IMR-90 (cell line): ENCODE data around the gene CD81. TPM values are rescaled to one million over a fixed set of nuclear protein-coding genes. Genes with fewer than 3 reads are reported as not detected.
"Not testable (repeated sequence)": the region's sequence is repeated elsewhere in the genome, so short reads cannot be mapped to it uniquely, and the experiment has no call there.

Experiments
- ATAC-seq: fragments of 200-7000 bp; cut with Tn5 transposase; 2 replicates; pipeline ENCODE4 v1.9.1; 2020; ENCODE audit warnings: low read depth, mild to moderate bottlenecking, moderate library complexity
- BruUV-seq: library from RNA; stranded (reverse); fragments of 400-500 nt; replicated peaks from 2 replicates; lab custom pipeline; 2021; lab: Mats Ljungman, UMichigan
- CTCF ChIA-PET: fragments of 300-600 bp; formaldehyde crosslinking; extraction: SDS; loops from one replicate; lab custom pipeline; 2021; ENCODE audit warnings: antibody characterized with exemption; lab: Yijun Ruan, JAX
- POLR2A ChIA-PET: fragments of 300-600 bp; sonication (Branson Sonifier 250); formaldehyde crosslinking; loops from one replicate; lab custom pipeline; 2022; ENCODE audit warnings: antibody characterized with exemption; ENCODE audit not compliant: unreplicated experiment; lab: Charles Lee
- DNase-seq: peaks from one replicate; pipeline ENCODE4 v3.0.0; 2013
- H2AFZ ChIP-seq: replicated peaks from 2 replicates; pipeline ENCODE3; 2013; ENCODE audit warnings: low read length, mild to moderate bottlenecking; ENCODE audit not compliant: poor library complexity
- H2AK5ac ChIP-seq: 2 replicates; pipeline ENCODE4 v1.6.1; 2013; ENCODE audit warnings: low read depth, low read length, inconsistent platforms
- H2AK9ac ChIP-seq: replicated peaks from 2 replicates; pipeline ENCODE3; 2013; ENCODE audit warnings: mild to moderate bottlenecking, low read depth, low read length, moderate library complexity; ENCODE audit not compliant: poor library complexity
- H2BK120ac ChIP-seq: 2 replicates; pipeline ENCODE4 v1.6.1; 2013; ENCODE audit warnings: low read depth, low read length, inconsistent platforms
- H2BK15ac ChIP-seq: 3 replicates; pipeline ENCODE4 v1.6.1; 2013; ENCODE audit warnings: low read depth, low read length, inconsistent platforms
- H2BK20ac ChIP-seq: 2 replicates; pipeline ENCODE4 v1.6.1; 2013; ENCODE audit warnings: low read depth, mild to moderate bottlenecking, inconsistent platforms, low read length, moderate library complexity
- H2BK5ac ChIP-seq: 2 replicates; pipeline ENCODE4 v1.6.1; 2013; ENCODE audit warnings: mild to moderate bottlenecking, low read depth, low read length, inconsistent platforms; ENCODE audit not compliant: poor library complexity, severe bottlenecking
- H3K14ac ChIP-seq: replicated peaks from 2 replicates; pipeline ENCODE4 v1.6.1; 2013; ENCODE audit warnings: low read depth, low read length, inconsistent platforms
- H3K18ac ChIP-seq: 2 replicates; pipeline ENCODE4 v1.6.1; 2013; ENCODE audit warnings: low read depth, low read length, control low read depth
- H3K23ac ChIP-seq: 2 replicates; pipeline ENCODE4 v1.6.1; 2013; ENCODE audit warnings: low read depth, low read length, inconsistent platforms
- H3K27ac ChIP-seq: 2 replicates; pipeline ENCODE4 v1.5.1; 2013; ENCODE audit warnings: mild to moderate bottlenecking, control low read depth, low read length; ENCODE audit not compliant: insufficient read depth
- H3K27me3 ChIP-seq: 2 replicates; pipeline ENCODE4 v1.6.1; 2013; ENCODE audit warnings: low read length; ENCODE audit not compliant: control insufficient read depth, insufficient read depth
- H3K36me3 ChIP-seq: 2 replicates; pipeline ENCODE4 v1.6.1; 2013; ENCODE audit warnings: low read length, mixed read lengths; ENCODE audit not compliant: control insufficient read depth, insufficient read depth
- H3K4ac ChIP-seq: 2 replicates; pipeline ENCODE4 v1.6.1; 2013; ENCODE audit warnings: low read depth, low read length, inconsistent platforms
- H3K4me1 ChIP-seq: 2 replicates; pipeline ENCODE4 v1.6.1; 2013; ENCODE audit warnings: low read length, mixed read lengths; ENCODE audit not compliant: control insufficient read depth, insufficient read depth
- H3K4me2 ChIP-seq: 2 replicates; pipeline ENCODE4 v1.6.1; 2013; ENCODE audit warnings: low read depth, mild to moderate bottlenecking, control low read depth, low read length, moderate library complexity
- H3K4me3 ChIP-seq: 2 replicates; pipeline ENCODE4 v1.5.1; 2013; ENCODE audit warnings: low read depth, mild to moderate bottlenecking, control low read depth, low read length, moderate library complexity; ENCODE audit not compliant: insufficient read depth
- H3K56ac ChIP-seq: 2 replicates; pipeline ENCODE4 v1.6.1; 2013; ENCODE audit warnings: low read length, inconsistent platforms; ENCODE audit not compliant: insufficient read depth; ENCODE audit errors: extremely low read depth
- H3K79me1 ChIP-seq, 2 experiments: 2 replicates each; pipeline ENCODE4 v1.6.1; 2013; ENCODE audit warnings: low read length in 2 of 2, inconsistent platforms in 1 of 2, low read depth in 1 of 2
- H3K9ac ChIP-seq: 2 replicates; pipeline ENCODE4 v1.6.1; 2013; ENCODE audit warnings: low read depth, low read length, control low read depth
- H3K9me1 ChIP-seq: 2 replicates; pipeline ENCODE4 v1.6.1; 2013; ENCODE audit warnings: low read length, inconsistent platforms; ENCODE audit not compliant: insufficient read depth
- H3K9me3 ChIP-seq: 2 replicates; pipeline ENCODE4 v1.6.1; 2013; ENCODE audit warnings: low read length; ENCODE audit not compliant: control insufficient read depth, insufficient read depth
- H4K20me1 ChIP-seq: 2 replicates; pipeline ENCODE4 v1.6.1; 2013; ENCODE audit warnings: low read length, inconsistent platforms; ENCODE audit not compliant: insufficient read depth
- H4K5ac ChIP-seq: 2 replicates; pipeline ENCODE4 v1.6.1; 2013; ENCODE audit warnings: mild to moderate bottlenecking, low read depth, low read length, control low read depth
- H4K8ac ChIP-seq, 2 experiments: 2 replicates each; pipeline ENCODE4 v1.6.1; 2013; ENCODE audit warnings: low read depth in 2 of 2, low read length in 2 of 2, control low read depth in 1 of 2, inconsistent platforms in 1 of 2
- H4K91ac ChIP-seq: 2 replicates; pipeline ENCODE4 v1.6.1; 2013; ENCODE audit warnings: low read depth, low read length, inconsistent platforms; ENCODE audit not compliant: insufficient read depth
- BHLHE40 ChIP-seq: fragments of 150-350 bp; IDR thresholded peaks from 2 replicates; pipeline ENCODE4 v1.6.1; 2016; ENCODE audit warnings: mild to moderate bottlenecking, low read depth, low read length
- CHD1 ChIP-seq: IDR thresholded peaks from 2 replicates; pipeline ENCODE4 v1.6.1; 2012; ENCODE audit warnings: low read depth, low read length, improper control_type of control experiment
- SMC3 ChIP-seq: fragments of 150-350 bp; IDR thresholded peaks from 2 replicates; pipeline ENCODE4 v1.6.1; 2016; ENCODE audit warnings: low read depth, mild to moderate bottlenecking, antibody characterized with exemption, low read length, moderate library complexity
- WGBS, 2 experiments: methylation state at CpG; one replicate each; pipeline versions ENCODE4 v1.1.5 to v1.1.7; 2013; ENCODE audit warnings: missing lambda C conversion rate in 2 of 2; ENCODE audit not compliant: insufficient read length in 1 of 2; ENCODE audit errors: extremely low coverage in 2 of 2; 5-methylcytosine and 5-hydroxymethylcytosine counted together
- dilution Hi-C: fragments of 300-500 bp; cut with HindIII; formaldehyde crosslinking; loops from one replicate; pipeline ENCODE4 v1.14.3; 2018; ENCODE audit warnings: low sequenced_read_pairs; ENCODE audit not compliant: unreplicated experiment
- in situ Hi-C: fragments of 300-500 bp; cut with MboI; formaldehyde crosslinking; loops from 3 replicates; pipeline ENCODE4 v1.14.3; 2019; ENCODE audit warnings: low sequenced_read_pairs, inconsistent platforms, mixed read lengths
- intact Hi-C: fragments of 100-400 bp; cut with micrococcal nuclease; formaldehyde crosslinking; loops from 2 replicates; pipeline ENCODE4 v1.10.0; 2022
- polyA plus RNA-seq, 3 experiments: library from polyadenylated mRNA; depleted of rRNA; stranded (reverse); fragments of >200 nt; gene quantifications; 2 replicates each; pipeline ENCODE4 v1.2.3, GENCODE V29; 2012; ENCODE audit warnings: low replicate concordance in 1 of 3
- total RNA-seq: library from RNA; depleted of rRNA; stranded (reverse); fragments of >200 nt; gene quantifications from 2 replicates; pipeline ENCODE4 v1.2.3, GENCODE V29; 2012
- TF ChIP-seq, protein P1 (sequence below): conservative IDR thresholded peaks from 2 replicates; pipeline ENCODE4 v1.5.1; 2012; ENCODE audit warnings: mild to moderate bottlenecking, low read depth, low read length, improper control_type of control experiment

The CD81 gene
- total and polyA plus RNA-seq, 2 of the 4 experiments (the other 2 are of a cell fraction), result 159 to 689 TPM

DNA sequence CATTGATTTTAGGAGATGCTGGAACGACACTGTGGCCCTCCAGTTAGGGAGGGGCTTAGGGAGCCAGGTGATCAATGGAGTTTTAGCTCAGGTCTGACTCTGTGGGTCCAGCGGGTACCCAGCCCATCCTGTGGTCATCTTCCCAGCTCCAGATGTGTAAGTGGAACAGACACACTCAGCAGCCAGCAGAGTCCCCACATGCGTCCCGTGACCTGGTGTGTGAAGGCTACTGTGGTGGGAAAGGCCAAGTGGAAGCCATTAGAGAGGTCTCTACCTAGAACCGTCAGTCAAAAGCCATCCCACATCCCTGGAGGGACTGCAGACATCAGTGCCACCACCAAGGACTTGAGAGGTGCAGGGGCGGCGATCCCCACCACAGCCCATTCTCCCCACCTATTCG, 19.9 kb upstream of the CD81 start:
- no peak overlapping the region for H2BK120ac ChIP-seq
- no peak overlapping the region for H3K27ac ChIP-seq
- H3K9me1 ChIP-seq, result 0 out of 2 replicates have a peak, but pooled peaks cover 7% of the 10 kb centered on the region
- no peaks in the 10 kb centered on the region for H4K20me1 ChIP-seq
- no peak overlapping the region for H2AK5ac ChIP-seq
- in situ Hi-C loops (no loop called here), dilution Hi-C loops (no loop called here), intact Hi-C loops (no loop called here)
- no peaks in the 10 kb centered on the region for H3K36me3 ChIP-seq
- H3K4me3 ChIP-seq, result no peak overlapping the region
- H3K4me1 ChIP-seq, result peaks cover 7% of the 10 kb centered on the region
- H2BK5ac ChIP-seq, result no peak overlapping the region
- peaks cover 5% of the 10 kb centered on the region; the same call in 1 of the 2 replicates for H3K27me3 ChIP-seq
- H3K14ac ChIP-seq, result no peak overlapping the region
- H3K79me1 ChIP-seq, result no peaks in the 10 kb centered on the region
- H2BK20ac ChIP-seq, result no peak overlapping the region
- 0% methylated on average over 1 of the region's 8 CpGs; no CpG with 5 or more reads in 1 of the 2 experiments for WGBS, 2 experiments
- H3K4ac ChIP-seq, result no peak overlapping the region
- no peak overlapping the region for H4K8ac ChIP-seq
- H3K9ac ChIP-seq, result no peak overlapping the region
- no peak for ATAC-seq
- H2AFZ ChIP-seq, result no peak overlapping the region
- H3K23ac ChIP-seq, result no peak overlapping the region
- H3K18ac ChIP-seq, result no peak overlapping the region
- H4K91ac ChIP-seq, result no peak overlapping the region
- no peak overlapping the region for H4K5ac ChIP-seq
- H3K56ac ChIP-seq, result no peak overlapping the region
- TF ChIP-seq BHLHE40 (no peak), SMC3 (no peak), CHD1 (no peak)
- TF ChIP-seq, protein P1, sequence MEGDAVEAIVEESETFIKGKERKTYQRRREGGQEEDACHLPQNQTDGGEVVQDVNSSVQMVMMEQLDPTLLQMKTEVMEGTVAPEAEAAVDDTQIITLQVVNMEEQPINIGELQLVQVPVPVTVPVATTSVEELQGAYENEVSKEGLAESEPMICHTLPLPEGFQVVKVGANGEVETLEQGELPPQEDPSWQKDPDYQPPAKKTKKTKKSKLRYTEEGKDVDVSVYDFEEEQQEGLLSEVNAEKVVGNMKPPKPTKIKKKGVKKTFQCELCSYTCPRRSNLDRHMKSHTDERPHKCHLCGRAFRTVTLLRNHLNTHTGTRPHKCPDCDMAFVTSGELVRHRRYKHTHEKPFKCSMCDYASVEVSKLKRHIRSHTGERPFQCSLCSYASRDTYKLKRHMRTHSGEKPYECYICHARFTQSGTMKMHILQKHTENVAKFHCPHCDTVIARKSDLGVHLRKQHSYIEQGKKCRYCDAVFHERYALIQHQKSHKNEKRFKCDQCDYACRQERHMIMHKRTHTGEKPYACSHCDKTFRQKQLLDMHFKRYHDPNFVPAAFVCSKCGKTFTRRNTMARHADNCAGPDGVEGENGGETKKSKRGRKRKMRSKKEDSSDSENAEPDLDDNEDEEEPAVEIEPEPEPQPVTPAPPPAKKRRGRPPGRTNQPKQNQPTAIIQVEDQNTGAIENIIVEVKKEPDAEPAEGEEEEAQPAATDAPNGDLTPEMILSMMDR, result no peak
- no peak overlapping the region for H3K4me2 ChIP-seq
- BruUV-seq, result no TSS peak
- no peak overlapping the region for H2AK9ac ChIP-seq
- ChIA-PET CTCF (no interaction called here), POLR2A (no interaction called here)
- H2BK15ac ChIP-seq, result no peak overlapping the region
- DNase-seq, result no peak
- no peaks in the 10 kb centered on the region for H3K9me3 ChIP-seq

DNA sequence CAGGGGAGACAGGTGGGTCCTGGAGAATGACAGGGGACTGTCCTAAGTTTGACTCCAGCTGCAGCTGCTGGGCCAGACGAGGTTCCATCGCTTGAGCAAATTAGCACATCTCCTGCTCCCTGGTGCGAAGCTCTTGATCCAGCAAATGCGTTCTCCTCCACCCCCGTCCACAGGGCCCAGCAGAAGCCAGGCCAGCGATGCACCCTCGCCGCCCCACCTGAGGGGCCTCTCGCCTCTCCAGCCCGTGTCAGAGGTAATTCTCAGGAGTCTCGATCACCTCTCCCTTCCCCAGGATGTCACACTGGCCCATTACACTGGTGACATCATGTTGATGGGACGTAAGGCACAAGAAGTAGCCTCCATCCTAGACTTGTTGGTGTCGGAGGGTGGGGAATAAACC, 19.5 kb upstream of the CD81 start:
- H3K27me3 ChIP-seq, in situ Hi-C loops, H3K4me1 ChIP-seq, H3K56ac ChIP-seq, H3K36me3 ChIP-seq, dilution Hi-C loops, H2AK9ac ChIP-seq, H2BK120ac ChIP-seq, H3K4me3 ChIP-seq, H4K5ac ChIP-seq, H3K79me1 ChIP-seq, H3K9me1 ChIP-seq, H2AK5ac ChIP-seq, POLR2A ChIA-PET, H3K9ac ChIP-seq, H3K9me3 ChIP-seq, H2BK15ac ChIP-seq, ATAC-seq, H3K23ac ChIP-seq, H2AFZ ChIP-seq, DNase-seq, H2BK5ac ChIP-seq, H4K8ac ChIP-seq, CTCF ChIA-PET, H3K14ac ChIP-seq, H3K18ac ChIP-seq, H3K27ac ChIP-seq, intact Hi-C loops, H3K4ac ChIP-seq, H2BK20ac ChIP-seq, H4K91ac ChIP-seq, H3K4me2 ChIP-seq, H4K20me1 ChIP-seq, BruUV-seq: not testable (repeated sequence)
- WGBS, 2 experiments, result no CpG with 5 or more reads among the region's 13 CpGs
